IMR-90 (cell line): ENCODE measurements around the gene TNKS1BP1.

Source experiments
- BHLHE40 ChIP-seq: fragments of 150-350 bp; IDR thresholded peaks from 2 replicates; pipeline ENCODE4 v1.6.1; 2016; ENCODE audit warnings: mild to moderate bottlenecking, low read depth, low read length
- MAFK ChIP-seq: IDR thresholded peaks from 2 replicates; pipeline ENCODE4 v1.6.1; 2012; ENCODE audit warnings: low read depth, low read length, improper control_type of control experiment
- MXI1 ChIP-seq: IDR thresholded peaks from 2 replicates; pipeline ENCODE4 v1.6.1; 2012; ENCODE audit warnings: low read depth, mild to moderate bottlenecking, low read length, moderate library complexity, borderline replicate concordance
- POLR2A ChIP-seq: IDR thresholded peaks from 2 replicates; pipeline ENCODE4 v1.6.1; 2012; ENCODE audit warnings: mild to moderate bottlenecking, low read depth, low read length
- RAD21 ChIP-seq: IDR thresholded peaks from 2 replicates; pipeline ENCODE4 v1.6.1; 2012; ENCODE audit warnings: low read length, improper control_type of control experiment
- RCOR1 ChIP-seq: IDR thresholded peaks from 2 replicates; pipeline ENCODE4 v1.6.1; 2012; ENCODE audit warnings: mild to moderate bottlenecking, low read length, improper control_type of control experiment; ENCODE audit not compliant: insufficient replicate concordance
- SMC3 ChIP-seq: fragments of 150-350 bp; IDR thresholded peaks from 2 replicates; pipeline ENCODE4 v1.6.1; 2016; ENCODE audit warnings: low read depth, mild to moderate bottlenecking, antibody characterized with exemption, low read length, moderate library complexity
- TF ChIP-seq, protein P1 (sequence below): conservative IDR thresholded peaks from 2 replicates; pipeline ENCODE4 v1.5.1; 2012; ENCODE audit warnings: mild to moderate bottlenecking, low read depth, low read length, improper control_type of control experiment
- TF ChIP-seq, protein P2 (sequence below): fragments of 150-350 bp; IDR thresholded peaks from 2 replicates; pipeline ENCODE4 v1.6.1; 2017; ENCODE audit warnings: mild to moderate bottlenecking, antibody characterized with exemption, low read length, low read depth

DNA sequence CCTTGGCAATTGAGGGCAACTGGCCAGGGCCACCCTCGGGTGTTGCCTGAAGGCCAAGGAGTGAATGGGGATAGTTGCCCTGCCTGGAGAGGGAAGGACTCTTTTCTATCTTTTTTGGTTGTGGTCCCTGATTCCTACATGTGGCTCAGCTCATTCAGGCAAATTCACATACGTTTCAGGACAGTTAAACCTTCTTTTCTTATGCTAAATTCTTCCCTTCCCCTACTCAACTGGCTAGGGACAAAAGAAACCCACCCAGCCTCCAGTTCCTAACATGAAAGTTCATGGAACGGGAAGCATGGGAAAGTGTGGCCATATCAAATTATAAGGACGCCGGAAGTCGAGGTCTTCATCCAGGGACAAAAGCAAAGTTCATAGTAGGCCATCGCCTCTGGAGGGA lies 61.4 kb downstream of the TNKS1BP1 start:
- TF ChIP-seq POLR2A (no peak), SMC3 (no peak), MAFK (no peak), MXI1 (no peak), RAD21 (no peak), RCOR1 (no peak), BHLHE40 (no peak)
- TF ChIP-seq, protein P1, sequence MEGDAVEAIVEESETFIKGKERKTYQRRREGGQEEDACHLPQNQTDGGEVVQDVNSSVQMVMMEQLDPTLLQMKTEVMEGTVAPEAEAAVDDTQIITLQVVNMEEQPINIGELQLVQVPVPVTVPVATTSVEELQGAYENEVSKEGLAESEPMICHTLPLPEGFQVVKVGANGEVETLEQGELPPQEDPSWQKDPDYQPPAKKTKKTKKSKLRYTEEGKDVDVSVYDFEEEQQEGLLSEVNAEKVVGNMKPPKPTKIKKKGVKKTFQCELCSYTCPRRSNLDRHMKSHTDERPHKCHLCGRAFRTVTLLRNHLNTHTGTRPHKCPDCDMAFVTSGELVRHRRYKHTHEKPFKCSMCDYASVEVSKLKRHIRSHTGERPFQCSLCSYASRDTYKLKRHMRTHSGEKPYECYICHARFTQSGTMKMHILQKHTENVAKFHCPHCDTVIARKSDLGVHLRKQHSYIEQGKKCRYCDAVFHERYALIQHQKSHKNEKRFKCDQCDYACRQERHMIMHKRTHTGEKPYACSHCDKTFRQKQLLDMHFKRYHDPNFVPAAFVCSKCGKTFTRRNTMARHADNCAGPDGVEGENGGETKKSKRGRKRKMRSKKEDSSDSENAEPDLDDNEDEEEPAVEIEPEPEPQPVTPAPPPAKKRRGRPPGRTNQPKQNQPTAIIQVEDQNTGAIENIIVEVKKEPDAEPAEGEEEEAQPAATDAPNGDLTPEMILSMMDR: no peak
- TF ChIP-seq, protein P2, sequence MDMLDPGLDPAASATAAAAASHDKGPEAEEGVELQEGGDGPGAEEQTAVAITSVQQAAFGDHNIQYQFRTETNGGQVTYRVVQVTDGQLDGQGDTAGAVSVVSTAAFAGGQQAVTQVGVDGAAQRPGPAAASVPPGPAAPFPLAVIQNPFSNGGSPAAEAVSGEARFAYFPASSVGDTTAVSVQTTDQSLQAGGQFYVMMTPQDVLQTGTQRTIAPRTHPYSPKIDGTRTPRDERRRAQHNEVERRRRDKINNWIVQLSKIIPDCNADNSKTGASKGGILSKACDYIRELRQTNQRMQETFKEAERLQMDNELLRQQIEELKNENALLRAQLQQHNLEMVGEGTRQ: no peak
